T47D (cell line): Measurements from ENCODE around the gene NEUROG1.

Experiments used
- DNase-seq, 2 experiments: peaks; one replicate each; pipeline versions ENCODE4 v3.0.0 to v3.0.0-alpha.2; 2011 to 2012; ENCODE audit warnings: low read depth in 1 of 2, low spot score in 1 of 2
- JUND ChIP-seq: IDR thresholded peaks from 2 replicates; pipeline ENCODE4 v1.6.1; 2012; ENCODE audit warnings: low read depth
- in situ Hi-C: cut with HindIII; loops from 2 replicates; pipeline ENCODE4 v1.10.0; 2016; ENCODE audit warnings: low sequenced_read_pairs, low pct_unique_long_range_greater_than_20kb

The NEUROG1 gene

DNA sequence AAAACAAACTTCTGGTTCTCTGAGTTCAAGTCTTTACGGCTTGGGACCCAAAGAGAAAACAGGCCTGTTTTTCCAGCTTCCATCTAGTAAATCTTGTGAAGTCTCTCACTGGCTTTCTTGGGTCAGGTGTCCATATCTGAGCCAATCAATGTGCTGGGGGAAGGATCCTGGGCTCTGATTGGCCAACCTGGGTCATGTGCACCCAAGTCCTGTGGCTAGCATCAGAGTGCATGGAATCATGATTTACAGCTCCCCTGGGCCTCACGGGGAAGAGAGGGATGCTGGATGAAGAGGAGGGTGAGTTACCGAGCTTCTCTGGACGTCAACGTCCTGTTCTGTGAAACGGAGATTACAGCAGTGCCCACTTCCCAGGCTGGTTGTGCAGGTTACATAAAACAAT, 23.6 kb upstream of the NEUROG1 start:
- DNase-seq = peak in 1 of 2 experiments; percentile 71
- in situ Hi-C loops = loop anchor here (25.0 kb wide), 1 partner anchor 278 kb away; the partner anchor contains the start of gene SLC25A48
- no peak for TF ChIP-seq JUND

GRCh38 chr5:135557076-135557838, 21.5 kb upstream of the NEUROG1 start:
- no peak for TF ChIP-seq JUND
- no peak for DNase-seq
- in situ Hi-C loops = loop anchor here (25.0 kb wide), 1 partner anchor 280 kb away; the partner anchor contains the start of gene SLC25A48

DNA sequence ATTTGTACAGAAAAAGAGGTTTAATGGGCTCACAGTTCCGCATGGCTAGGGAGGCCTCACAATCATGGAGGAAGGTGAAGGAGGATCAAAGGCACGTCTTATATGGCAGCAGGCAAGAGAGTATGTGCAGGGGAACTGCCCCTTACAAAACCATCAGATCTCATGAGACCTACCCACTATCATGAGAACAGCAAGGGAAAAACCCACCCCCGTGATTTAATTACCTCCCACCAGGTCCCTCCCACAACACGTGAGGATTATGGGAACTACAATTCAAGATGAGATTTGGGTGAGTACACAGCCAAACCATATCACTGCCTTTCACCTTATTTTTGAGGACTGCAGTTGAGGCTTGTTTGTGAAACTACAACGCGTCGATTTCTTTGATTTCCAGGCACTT, 20.9 kb upstream of the NEUROG1 start:
- TF ChIP-seq JUND = no peak
- DNase-seq = no peak
- in situ Hi-C loops = loop anchor here (25.0 kb wide), 1 partner anchor 281 kb away; the partner anchor contains the start of gene SLC25A48

DNA sequence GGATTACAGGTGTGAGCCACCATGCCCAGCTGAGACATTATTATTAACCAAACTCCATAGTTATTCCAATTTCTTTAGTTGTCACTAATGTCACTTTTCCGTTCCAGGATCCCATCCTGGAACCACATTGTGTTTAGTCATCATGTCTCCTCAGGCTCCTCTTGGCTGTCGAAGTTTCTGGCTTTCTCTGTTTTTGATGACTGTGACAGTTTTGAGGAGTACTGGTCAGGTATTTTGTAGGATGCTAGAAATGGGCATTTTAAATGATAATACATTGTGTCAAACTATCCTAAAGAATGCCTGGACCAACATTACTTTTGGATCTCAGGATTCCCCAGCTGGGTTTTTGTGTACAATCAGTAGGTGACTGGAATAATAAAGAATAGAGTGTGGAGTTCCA, 19.8 kb upstream of the NEUROG1 start:
- DNase-seq = no peak
- no peak for TF ChIP-seq JUND
- in situ Hi-C loops = loop anchor here (25.0 kb wide), 1 partner anchor 282 kb away; the partner anchor contains the start of gene SLC25A48

GRCh38 chr5:135553688-135554462, 18.1 kb upstream of the NEUROG1 start:
- in situ Hi-C loops = loop anchor here (25.0 kb wide), 1 partner anchor 283 kb away; the partner anchor contains the start of gene SLC25A48
- DNase-seq = peak; percentile 70 to 81
- TF ChIP-seq JUND = no peak

DNA sequence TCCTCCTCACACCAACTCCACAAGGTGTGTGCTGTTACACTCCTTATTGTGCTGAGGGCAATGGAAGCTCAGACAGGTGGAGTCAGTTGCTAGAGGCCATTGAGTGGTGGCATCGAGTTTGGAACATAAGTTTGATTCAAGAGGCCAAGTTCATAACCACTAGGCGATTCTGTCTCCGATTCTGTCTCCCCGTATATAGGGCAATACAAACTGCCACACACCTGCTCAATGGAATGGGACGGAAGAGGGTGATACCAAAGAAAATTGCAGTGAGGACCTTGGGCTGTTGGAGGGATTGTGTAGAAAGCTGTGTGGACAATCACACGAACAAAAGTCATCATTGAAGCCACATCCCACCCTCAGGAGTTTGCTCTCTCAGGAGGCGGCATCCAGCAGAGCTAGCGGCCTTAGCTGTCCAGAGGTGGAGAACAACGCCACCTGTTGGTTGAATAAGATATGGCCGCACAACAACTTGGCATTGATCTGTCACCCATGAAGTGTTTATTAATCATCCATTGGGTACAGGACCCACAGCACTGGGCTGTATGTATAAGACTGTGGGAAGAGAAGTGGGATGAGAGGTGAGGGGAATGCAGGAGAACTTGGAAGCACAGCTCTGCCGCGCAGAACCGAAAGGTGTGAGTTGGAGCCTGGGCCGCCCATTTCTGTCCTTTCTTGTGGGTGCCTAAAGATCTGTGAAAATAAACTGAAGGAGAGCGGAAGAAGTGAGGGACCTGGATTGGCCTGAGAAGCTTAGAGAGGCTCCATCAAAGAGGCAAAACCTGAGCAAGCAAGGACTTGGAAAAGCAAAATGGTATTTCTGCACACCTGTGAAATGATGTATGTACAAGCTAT, 16.1 kb upstream of the NEUROG1 start:
- TF ChIP-seq JUND = no peak
- in situ Hi-C loops = loop anchor here (25.0 kb wide), 1 partner anchor 285 kb away; the partner anchor contains the start of gene SLC25A48
- DNase-seq = peak; percentile 68 to 80

- in situ Hi-C loops = no loop called here
- DNase-seq = no peak
- no peak for TF ChIP-seq JUND
Measured at GRCh38 chr5:135549413-135549812, 13.6 kb upstream of the NEUROG1 start.

- TF ChIP-seq JUND = no peak
- in situ Hi-C loops = no loop called here
- no peak for DNase-seq
Measured at GRCh38 chr5:135547590-135548254, 12.0 kb upstream of the NEUROG1 start.

- in situ Hi-C loops = no loop called here
- TF ChIP-seq JUND = no peak
- no peak for DNase-seq
Measured at GRCh38 chr5:135546912-135547311, 11.1 kb upstream of the NEUROG1 start.

DNA sequence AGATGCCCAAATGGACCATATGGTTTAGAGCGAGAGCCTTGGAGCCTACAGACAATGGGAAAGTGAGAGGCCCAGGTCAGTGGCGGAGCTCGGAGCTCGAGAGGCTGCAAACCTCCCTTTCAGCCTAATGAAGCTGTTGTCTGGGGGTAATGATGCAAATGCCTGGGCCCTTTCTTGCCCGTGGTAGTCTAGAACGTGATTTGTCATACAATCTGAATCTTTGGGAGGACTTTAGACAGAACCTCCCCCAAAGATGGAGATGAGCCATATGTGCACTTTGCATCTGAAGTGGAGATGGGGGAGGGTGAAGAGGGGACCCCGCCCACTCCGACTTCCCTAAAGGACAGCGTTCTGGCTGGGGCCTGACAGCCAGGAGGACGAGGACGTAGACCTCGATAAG, 10.3 kb upstream of the NEUROG1 start:
- DNase-seq = no peak
- TF ChIP-seq JUND = no peak
- in situ Hi-C loops = no loop called here

DNA sequence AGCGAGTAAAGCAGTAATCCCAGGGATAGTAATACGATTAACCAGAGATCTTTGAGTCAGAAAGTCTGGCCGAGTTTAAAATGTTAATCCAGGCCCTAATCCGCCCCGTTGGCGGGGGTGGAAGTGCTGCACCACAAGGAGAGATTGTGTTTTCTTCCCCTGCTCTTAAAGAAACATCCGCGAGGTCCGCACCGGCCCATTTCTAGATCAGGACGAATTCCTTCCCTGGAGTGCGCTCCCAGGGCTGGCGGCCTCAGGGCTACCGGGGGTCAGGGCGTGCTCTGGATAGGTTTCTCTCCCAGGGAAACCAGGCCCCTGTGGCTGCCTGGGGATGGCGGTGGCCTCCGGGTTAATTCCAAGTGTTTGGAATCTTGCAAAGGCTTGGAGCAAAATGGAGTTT, 9.3 kb upstream of the NEUROG1 start:
- in situ Hi-C loops = no loop called here
- no peak for DNase-seq
- no peak for TF ChIP-seq JUND
